Left ventricle myocardium superior (tissue), 1 donor: ENCODE results near the gene GPR137. TPM values are rescaled to one million over a fixed set of nuclear protein-coding genes. Genes with fewer than 3 reads are reported as not detected.
A peak's percentile ranks its signal among the peaks of the same experiment; 100 is the strongest.
"Not testable (repeated sequence)": the region's sequence is repeated elsewhere in the genome, so short reads cannot be mapped to it uniquely, and the experiment has no call there.

ENCODE experiments used
- ATAC-seq: fragments of 200-7000 bp; cut with Tn5 transposase; one replicate; pipeline ENCODE4 v1.9.1; 2020; ENCODE audit warnings: mild to moderate bottlenecking, moderate library complexity
- DNase-seq: peaks from one replicate; pipeline ENCODE4 v3.0.0-alpha.2; 2020
- intact Hi-C: fragments of 100-400 bp; cut with micrococcal nuclease; formaldehyde crosslinking; loops from one replicate; pipeline ENCODE4 v1.11.0; 2022
- total RNA-seq: library from RNA; stranded (reverse); fragmentation: NEBNext Ultra II Directional; extraction: Animal tissue kit (Norgen Biotek cat#: 25700); gene quantifications from one replicate; pipeline ENCODE4 v1.2.1, GENCODE V29; 2021
- donor health status: DM: no; HTN: yes; CAD: no; lungs with severe emphysema.

Gene GPR137
- total RNA-seq, 1 donor from 2014 or later = 33.6 TPM

DNA sequence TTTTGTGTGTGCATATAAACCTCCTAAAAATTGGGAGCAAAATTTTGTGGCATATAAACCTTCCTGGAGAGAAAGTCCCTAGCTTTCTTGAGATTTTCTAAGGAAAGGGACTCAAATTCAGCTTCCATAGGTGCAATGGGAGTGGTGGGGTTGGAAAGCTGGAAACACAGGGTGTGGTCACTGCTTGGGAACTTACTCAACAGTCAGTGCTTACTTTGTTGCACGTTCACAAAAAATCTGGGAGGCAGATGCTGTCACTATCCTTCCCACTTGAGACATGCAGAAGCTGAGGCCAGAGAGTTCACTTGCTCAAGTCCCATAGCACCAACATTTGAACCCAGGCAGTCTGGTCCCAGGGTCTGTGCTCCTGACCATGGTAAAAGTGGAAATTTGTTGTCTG lies 10.6 kb downstream of the GPR137 start:
- intact Hi-C loops = no loop called here
- ATAC-seq (no peak), DNase-seq (no peak)

DNA sequence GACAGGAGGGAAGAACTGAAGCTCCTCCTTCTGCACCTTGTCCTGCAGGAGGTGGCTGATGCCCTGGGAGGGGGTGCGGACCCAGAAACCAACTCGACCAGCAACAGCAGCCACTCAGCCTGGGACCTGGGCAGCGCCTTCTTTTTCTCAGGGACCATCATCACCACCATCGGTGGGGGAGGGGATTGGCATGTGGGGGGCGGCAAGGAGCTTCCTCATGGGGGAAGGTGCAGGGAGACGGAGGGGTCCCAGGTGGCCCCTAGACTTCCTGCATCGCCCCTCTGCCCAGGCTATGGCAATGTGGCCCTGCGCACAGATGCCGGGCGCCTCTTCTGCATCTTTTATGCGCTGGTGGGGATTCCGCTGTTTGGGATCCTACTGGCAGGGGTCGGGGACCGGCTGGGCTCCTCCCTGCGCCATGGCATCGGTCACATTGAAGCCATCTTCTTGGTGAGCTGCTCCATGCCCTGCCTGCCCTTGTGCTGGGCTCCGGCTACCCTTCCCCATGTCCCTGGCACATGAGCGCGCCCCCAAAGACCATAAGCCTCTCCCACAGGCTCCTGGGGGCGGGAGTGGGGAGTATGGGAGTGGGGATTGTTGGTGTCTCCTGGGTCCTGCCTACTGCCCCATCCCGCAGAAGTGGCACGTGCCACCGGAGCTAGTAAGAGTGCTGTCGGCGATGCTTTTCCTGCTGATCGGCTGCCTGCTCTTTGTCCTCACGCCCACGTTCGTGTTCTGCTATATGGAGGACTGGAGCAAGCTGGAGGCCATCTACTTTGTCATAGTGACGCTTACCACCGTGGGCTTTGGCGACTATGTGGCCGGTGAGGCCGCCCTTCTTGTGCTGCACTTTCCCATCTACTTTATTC lies 11.4 kb downstream of the GPR137 start:
- intact Hi-C loops = no loop called here

DNA sequence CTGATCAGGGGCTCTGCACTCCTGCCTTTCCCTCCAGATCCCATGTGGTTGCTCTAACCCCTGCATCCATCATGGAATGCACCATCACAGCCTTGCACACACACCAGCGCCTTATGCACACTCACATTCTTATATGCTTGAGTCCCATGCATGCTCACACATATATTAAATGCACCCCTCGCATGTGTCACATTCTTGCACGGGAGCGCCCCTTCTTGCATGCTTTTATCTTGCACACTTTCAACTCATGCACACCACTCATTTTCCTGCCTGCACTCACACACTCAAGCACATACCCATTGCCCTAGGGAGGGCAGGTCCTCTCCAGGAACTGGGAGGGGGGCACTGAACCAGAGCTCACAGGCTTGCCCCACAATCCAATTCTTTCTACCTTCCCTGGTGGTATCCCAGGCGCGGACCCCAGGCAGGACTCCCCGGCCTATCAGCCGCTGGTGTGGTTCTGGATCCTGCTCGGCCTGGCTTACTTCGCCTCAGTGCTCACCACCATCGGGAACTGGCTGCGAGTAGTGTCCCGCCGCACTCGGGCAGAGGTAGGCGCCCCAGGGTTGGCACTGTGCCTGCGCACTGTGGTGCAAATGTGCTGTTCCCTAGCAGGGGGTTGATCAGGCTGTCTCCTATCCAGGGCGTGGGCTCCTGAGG lies 12.2 kb downstream of the GPR137 start:
- ATAC-seq (no peak), DNase-seq (no peak)
- intact Hi-C loops = no loop called here

More for the DNA sequence above, 11.4 kb downstream of the GPR137 start:
- DNase-seq (no peak), ATAC-seq (no peak)

DNA sequence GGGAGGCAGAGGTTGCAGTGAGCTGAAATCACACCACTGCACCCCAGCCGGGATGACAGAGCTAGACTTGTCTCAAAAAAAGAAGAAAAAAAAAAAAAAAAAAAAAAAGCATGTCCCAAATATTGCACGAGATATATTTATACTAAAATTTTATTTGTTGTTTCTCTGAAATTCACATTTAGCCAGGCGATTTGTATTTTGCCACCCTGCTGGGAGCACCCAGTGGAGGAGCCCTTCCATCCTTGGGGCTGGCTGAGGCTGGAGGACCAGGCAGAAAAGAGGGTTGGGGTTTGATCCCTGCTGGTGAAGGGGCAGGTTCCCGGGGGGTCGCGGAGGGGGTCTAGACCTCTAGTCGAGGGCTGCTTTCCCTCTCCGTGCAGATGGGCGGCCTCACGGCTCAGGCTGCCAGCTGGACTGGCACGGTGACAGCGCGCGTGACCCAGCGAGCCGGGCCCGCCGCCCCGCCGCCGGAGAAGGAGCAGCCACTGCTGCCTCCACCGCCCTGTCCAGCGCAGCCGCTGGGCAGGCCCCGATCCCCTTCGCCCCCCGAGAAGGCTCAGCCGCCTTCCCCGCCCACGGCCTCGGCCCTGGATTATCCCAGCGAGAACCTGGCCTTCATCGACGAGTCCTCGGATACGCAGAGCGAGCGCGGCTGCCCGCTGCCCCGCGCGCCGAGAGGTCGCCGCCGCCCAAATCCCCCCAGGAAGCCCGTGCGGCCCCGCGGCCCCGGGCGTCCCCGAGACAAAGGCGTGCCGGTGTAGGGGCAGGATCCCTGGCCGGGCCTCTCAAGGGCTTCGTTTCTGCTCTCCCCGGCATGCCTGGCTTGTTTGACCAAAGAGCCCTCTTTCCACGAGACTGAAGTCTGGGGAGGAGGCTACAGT lies 13.6 kb downstream of the GPR137 start:
- peak; percentile 67 for ATAC-seq
- intact Hi-C loops = no loop called here
- peak; percentile 87 for DNase-seq

GRCh38 chr11:64299847-64300648 lies 14.4 kb downstream of the GPR137 start, which contains the start of gene CATSPERZ:
TSS of gene CATSPERZ (plus strand) at chr11:64300358. CDS start at chr11:64300411, 53 bp downstream.
- ATAC-seq (no peak), DNase-seq (peak; percentile 38)
- intact Hi-C loops = no loop called here

DNA sequence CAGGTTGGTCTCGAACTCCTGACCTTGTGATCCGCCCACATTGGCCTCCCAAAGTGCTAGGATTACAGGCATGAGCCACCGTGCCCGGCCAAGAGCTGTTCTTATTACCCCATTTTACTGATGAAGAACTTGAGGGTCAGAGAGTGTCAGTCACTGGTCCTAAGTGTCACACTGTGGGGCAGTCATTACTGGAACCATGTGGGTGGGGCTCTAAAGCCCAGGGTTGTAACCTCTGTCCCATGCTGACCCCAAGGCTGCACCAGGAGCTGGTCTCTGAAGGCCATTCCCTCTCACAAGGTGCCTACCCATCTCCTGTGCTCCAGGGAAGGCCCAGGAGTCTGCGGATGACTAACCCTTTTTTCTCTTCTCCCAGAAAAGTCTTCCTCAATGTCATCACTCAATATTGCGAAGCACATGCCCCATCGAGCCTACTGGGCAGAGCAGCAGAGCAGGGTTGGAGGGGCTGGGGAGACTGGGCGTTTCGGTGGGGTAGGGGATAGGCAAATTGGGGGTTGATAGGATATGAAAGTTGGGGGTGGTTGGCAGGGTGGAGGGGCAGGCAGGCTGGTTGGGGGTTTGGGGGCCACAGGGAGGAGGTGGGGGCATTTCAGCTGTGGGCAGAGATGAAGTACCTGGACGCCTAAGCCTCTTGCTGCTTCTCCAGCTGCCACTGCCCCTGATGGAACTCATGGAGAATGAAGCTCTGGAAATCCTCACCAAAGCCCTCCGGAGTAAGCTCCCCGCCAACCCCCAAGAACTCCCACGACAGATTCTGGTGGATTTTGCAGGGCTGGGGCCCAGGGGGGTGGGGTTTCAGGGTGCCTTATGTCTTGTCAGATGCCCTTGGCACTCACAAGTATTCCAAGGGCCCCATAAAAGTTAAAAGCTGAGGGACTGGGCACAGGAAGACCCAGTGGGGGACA lies 17.7 kb downstream of the GPR137 start:
- intact Hi-C loops = no loop called here
- DNase-seq (peak; percentile 32), ATAC-seq (no peak)

DNA sequence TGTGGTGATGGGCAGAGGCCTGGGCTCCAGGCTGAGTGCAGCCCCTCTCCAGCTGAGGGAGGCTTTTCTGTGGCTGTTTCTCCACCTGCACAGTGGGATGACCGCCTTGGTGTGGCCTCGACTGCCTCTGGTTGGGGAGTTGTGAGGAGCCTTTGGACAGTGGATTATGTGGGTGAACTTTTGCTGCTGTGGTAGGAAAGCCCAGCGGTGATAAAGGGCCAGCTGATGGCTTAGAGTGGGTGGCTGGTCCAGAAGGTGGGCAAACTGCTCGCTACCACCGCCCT lies 18.3 kb downstream of the GPR137 start:
- ATAC-seq (no peak), DNase-seq (no peak)

GRCh38 chr11:64304316-64305072 lies 18.8 kb downstream of the GPR137 start:
- intact Hi-C loops = no loop called here
- peak; percentile 98 for DNase-seq
- peak; percentile 52 for ATAC-seq

More for the DNA sequence above, 18.3 kb downstream of the GPR137 start:
- intact Hi-C loops = no loop called here

DNA sequence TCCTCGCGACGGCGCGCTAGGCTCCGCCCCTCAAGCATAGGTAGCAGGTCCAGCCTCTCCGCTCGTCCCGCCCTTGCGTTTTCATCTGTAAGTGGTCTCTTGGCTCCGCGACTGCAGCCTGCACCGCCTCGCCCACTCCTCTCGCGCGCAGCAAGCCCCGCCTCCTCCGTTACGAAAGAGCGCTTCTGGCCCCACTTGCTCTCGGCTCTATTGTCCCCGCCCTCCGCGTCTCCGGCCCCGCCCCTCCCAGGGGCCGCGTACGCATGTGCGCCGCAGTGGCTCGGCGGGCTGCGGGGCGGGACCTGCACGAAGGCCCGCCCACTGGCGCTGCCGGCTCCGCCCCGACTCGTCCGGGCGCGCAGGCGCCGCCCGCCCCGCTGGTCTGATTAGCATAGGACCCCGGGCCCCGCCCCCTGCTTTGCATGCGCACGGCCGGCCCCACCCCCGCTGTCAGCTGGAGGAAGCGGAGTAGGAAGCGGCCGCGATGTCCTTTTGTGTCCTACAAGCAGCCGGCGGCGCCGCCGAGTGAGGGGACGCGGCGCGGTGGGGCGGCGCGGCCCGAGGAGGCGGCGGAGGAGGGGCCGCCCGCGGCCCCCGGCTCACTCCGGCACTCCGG lies 19.5 kb downstream of the GPR137 start, which contains the start of gene ESRRA:
TSS of gene ESRRA (plus strand) at position 450 of the 616 bp plus-strand sequence. CDS start 1,656 bp downstream, outside the sequence.
- intact Hi-C loops = no loop called here
- DNase-seq (peak; percentile 100), ATAC-seq (peak; percentile 88)

- intact Hi-C loops = no loop called here
- peak; percentile 26 for ATAC-seq
Observed at GRCh38 chr11:64305691-64306562, 20.3 kb downstream of the GPR137 start.

DNA sequence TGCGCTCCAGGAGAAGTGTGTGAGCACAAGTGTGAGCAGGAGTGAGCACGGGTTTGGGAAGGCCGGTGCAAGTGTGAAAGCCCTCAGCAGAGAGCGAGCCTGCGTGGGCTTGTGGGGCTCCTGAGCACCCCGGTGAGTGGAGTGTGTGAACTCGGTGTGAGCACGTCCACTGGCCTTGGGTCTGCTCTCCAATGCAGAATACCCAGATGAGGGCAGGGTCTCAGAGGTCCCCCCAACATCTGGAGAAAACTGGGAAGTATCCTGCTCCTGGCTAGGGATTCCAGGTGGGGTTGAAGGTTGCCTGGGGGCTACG lies 20.9 kb downstream of the GPR137 start:
- intact Hi-C loops = no loop called here
- ATAC-seq = no peak
- no peak for DNase-seq

More at GRCh38 chr11:64305691-64306562, 20.3 kb downstream of the GPR137 start:
- peak; percentile 83 for DNase-seq

DNA sequence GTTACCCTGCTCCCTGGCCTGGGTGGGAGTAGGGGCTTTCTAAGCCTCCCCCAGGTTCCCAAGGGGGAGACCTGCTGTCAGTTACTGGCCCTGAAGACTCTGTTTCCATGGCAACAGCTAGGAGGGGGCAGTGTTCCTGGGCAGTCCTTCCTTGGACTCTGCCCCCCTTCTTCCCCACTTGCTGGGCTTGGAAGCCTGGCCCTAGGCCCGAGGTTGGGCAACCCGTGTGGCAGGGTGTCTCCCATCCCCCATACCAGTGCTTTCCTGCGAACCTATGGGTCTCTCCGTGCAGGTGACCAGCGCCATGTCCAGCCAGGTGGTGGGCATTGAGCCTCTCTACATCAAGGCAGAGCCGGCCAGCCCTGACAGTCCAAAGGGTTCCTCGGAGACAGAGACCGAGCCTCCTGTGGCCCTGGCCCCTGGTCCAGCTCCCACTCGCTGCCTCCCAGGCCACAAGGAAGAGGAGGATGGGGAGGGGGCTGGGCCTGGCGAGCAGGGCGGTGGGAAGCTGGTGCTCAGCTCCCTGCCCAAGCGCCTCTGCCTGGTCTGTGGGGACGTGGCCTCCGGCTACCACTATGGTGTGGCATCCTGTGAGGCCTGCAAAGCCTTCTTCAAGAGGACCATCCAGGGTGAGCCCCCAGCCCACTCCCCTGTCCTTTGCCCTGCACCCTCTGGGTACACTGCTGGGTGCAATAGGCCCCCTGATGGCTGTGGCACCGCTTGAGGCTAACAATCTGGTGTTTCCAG lies 21.4 kb downstream of the GPR137 start:
- ATAC-seq (no peak), DNase-seq (peak; percentile 61)
- intact Hi-C loops = no loop called here

GRCh38 chr11:64307795-64308194 lies 22.1 kb downstream of the GPR137 start:
- DNase-seq, ATAC-seq, intact Hi-C loops: not testable (repeated sequence)

DNA sequence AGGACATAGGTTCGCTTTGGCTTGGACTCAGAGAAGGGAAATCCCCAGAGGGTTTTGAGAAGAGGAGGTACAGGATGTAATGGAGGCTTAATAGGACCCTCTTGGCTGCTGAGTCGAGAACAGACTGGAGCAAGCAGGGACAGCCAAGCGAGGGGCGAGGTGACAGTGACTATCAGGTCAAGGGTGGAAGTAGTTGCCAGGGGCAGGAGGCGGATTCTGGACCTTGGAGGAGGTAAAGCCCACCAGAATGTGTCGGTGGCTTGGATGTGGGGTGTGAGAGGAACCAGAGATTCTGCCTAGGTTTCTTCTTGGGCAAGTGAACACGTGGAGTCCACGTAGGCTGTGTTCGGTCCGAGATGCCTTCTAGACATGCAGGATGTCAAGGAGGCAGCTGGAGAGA lies 27.3 kb downstream of the GPR137 start:
- ATAC-seq (no peak), DNase-seq (no peak)
- intact Hi-C loops = no loop called here

GRCh38 chr11:64313491-64314145 lies 28.0 kb downstream of the GPR137 start:
- peak; percentile 8 for ATAC-seq
- DNase-seq = peak; percentile 82
- intact Hi-C loops = no loop called here
